ENCODE measurements around the gene GPX4. TPM values are rescaled to one million over a fixed set of nuclear protein-coding genes. Genes with fewer than 3 reads are reported as not detected.

GPX4 gene
- polyA plus RNA-seq, 1 of the 3 experiments (the other 2 are of a cell fraction), result 925 TPM

DNA sequence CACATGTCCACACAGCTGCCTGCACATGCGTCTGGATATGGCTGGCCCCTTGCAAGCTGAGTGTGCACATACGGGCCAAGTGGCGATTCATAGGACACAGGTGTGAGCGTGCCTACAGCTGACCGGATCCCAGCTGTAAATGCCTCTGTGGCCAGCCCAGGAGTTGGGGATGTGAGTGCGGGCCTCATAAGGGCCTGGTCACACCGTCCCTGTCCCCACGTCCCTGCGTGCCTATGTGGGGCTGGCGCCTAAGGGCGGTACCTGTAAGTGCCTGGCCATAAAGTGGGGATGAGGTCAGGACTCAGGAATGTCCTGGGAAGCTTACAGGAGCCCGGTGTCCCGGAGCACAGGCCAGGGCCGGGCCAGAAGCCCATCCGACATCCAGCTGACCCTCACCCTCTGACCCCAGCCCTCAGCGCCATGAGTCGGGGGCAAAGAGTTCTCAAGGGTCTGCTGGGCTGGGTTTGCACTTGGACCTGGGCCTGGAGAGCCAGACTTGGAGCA, 38.1 kb upstream of the GPX4 start:
- Histone ChIP-seq H2AFZ (ENCODE audit: low read depth) (no peak overlapping the region), H3K4me1 (ENCODE audit: control insufficient read depth in 1 of 2, insufficient read depth in 2 of 2, low read depth in 1 of 2, low read length in 1 of 2) (peaks cover 0 to 20% of the 10 kb centered on the region in 2 experiments; a peak in 1 of 4 replicates), H3K9me3 (no peaks in the 10 kb centered on the region), H3K79me2 (ENCODE audit: insufficient read depth) (no peaks in the 10 kb centered on the region), H3F3A (replicated peaks; ENCODE audit: insufficient read depth) (peaks cover 8% of the 10 kb centered on the region), H3K27ac (ENCODE audit: low read depth in 2 of 2, low read length in 1 of 2) (no peak overlapping the region), H3K9me2 (no peaks in the 10 kb centered on the region), H3K4me3 (ENCODE audit: low read depth in 2 of 2, low read length in 1 of 2) (no peak overlapping the region), H3K4me2 (no peak overlapping the region), H3K9ac (no peak overlapping the region), H4K20me1 (ENCODE audit: insufficient read depth) (no peaks in the 10 kb centered on the region), H3K27me3 (ENCODE audit: insufficient read depth) (peaks cover 34% of the 10 kb centered on the region), H3K36me3 (replicated peaks in 1 of 2; ENCODE audit: control insufficient read depth in 1 of 2, insufficient read depth in 2 of 2, low read length in 1 of 2) (no peaks in the 10 kb centered on the region)
- TF ChIP-seq MEF2A (IDR thresholded peaks at IDR 0.05; ENCODE audit: borderline replicate concordance, low read depth), result no peak
- TF ChIP-seq GATA2 (CRISPR knock-in tag; IDR thresholded peaks at IDR 0.05), result no peak
- TF ChIP-seq RFX5 (IDR thresholded peaks at IDR 0.05; ENCODE audit: low read length), result no peak
- TF ChIP-seq TAF1 (IDR thresholded peaks at IDR 0.05; ENCODE audit: borderline replicate concordance, low read depth, low read length), result no peak
- DNase-seq, result no peak
- ChIA-PET POLR2A (interaction anchor here (0.7 to 1.4 kb wide), 2 partner anchors 78 to 81 kb away, joined by 3 to 5 read pairs; partner anchors contain the start of gene WDR18), CTCF (interaction anchor here (1.3 to 3.5 kb wide), 6 partner anchors 8 to 48 kb away, joined by 5 to 24 read pairs (median 10); no protein-coding TSS in a partner anchor)
- 48% methylated on average over 9 of the region's 17 CpGs for WGBS (ENCODE audit: low lambda C conversion rate)

GRCh38 chr19:1066251-1066747, 37.5 kb upstream of the GPX4 start:
- POLR2A ChIA-PET, result interaction anchor here (0.7 to 1.4 kb wide), 3 partner anchors 11 to 82 kb away, joined by 3 to 5 read pairs (median 5); partner anchors contain the start of gene WDR18
- CTCF ChIA-PET, result interaction anchor here (1.3 to 3.5 kb wide), 5 partner anchors 10 to 47 kb away, joined by 5 to 24 read pairs (median 5); no protein-coding TSS in a partner anchor
- H3K9ac ChIP-seq, result no peak overlapping the region

More at GRCh38 chr19:1066251-1066747, 37.5 kb upstream of the GPX4 start:
- Histone ChIP-seq H3K79me2 (ENCODE audit: insufficient read depth) (no peaks in the 10 kb centered on the region), H3K27ac (ENCODE audit: low read depth in 2 of 2, low read length in 1 of 2) (no peak overlapping the region), H4K20me1 (ENCODE audit: insufficient read depth) (no peaks in the 10 kb centered on the region), H3K36me3 (replicated peaks in 1 of 2; ENCODE audit: control insufficient read depth in 1 of 2, insufficient read depth in 2 of 2, low read length in 1 of 2) (no peaks in the 10 kb centered on the region), H3F3A (replicated peaks; ENCODE audit: insufficient read depth) (peaks cover 10% of the 10 kb centered on the region), H3K4me1 (ENCODE audit: control insufficient read depth in 1 of 2, insufficient read depth in 2 of 2, low read depth in 1 of 2, low read length in 1 of 2) (peaks cover 0 to 20% of the 10 kb centered on the region in 2 experiments; a peak in 1 of 4 replicates), H3K4me3 (ENCODE audit: low read depth in 2 of 2, low read length in 1 of 2) (no peak overlapping the region; a peak in 1 of 4 replicates), H3K9me2 (no peaks in the 10 kb centered on the region), H3K9me3 (no peaks in the 10 kb centered on the region), H2AFZ (ENCODE audit: low read depth) (no peak overlapping the region), H3K4me2 (peak overlapping the region; percentile 69; the same call in 1 of the 2 replicates), H3K27me3 (ENCODE audit: insufficient read depth) (peaks cover 37% of the 10 kb centered on the region)
- peak; percentile 67 for DNase-seq
- TF ChIP-seq IRF3 (IDR thresholded peaks at IDR 0.05; ENCODE audit: low read depth, low read length) (no peak), RAD21 (IDR thresholded peaks at IDR 0.05; ENCODE audit: low read length) (no peak), FOXJ3 (CRISPR knock-in tag; IDR thresholded peaks at IDR 0.05) (no peak), MXI1 (IDR thresholded peaks at IDR 0.05; ENCODE audit: low read depth, low read length) (no peak), JUND (IDR thresholded peaks at IDR 0.05) (no peak), RFX5 (IDR thresholded peaks at IDR 0.05; ENCODE audit: low read length) (no peak), GATA2 (CRISPR knock-in tag; IDR thresholded peaks at IDR 0.05) (no peak), EZH2phosphoT487 (IDR thresholded peaks at IDR 0.05; ENCODE audit: borderline replicate concordance, low read depth) (no peak), NFIC (IDR thresholded peaks at IDR 0.05; ENCODE audit: borderline replicate concordance) (no peak), FOSL2 (IDR thresholded peaks at IDR 0.05; ENCODE audit: borderline replicate concordance, low read depth) (no peak), TCF12 (IDR thresholded peaks at IDR 0.05) (no peak)
- TF ChIP-seq, protein P1, sequence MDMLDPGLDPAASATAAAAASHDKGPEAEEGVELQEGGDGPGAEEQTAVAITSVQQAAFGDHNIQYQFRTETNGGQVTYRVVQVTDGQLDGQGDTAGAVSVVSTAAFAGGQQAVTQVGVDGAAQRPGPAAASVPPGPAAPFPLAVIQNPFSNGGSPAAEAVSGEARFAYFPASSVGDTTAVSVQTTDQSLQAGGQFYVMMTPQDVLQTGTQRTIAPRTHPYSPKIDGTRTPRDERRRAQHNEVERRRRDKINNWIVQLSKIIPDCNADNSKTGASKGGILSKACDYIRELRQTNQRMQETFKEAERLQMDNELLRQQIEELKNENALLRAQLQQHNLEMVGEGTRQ (IDR thresholded peaks at IDR 0.05; ENCODE audit: borderline replicate concordance, low read depth, low read length), result no peak
- TF ChIP-seq, protein P2, sequence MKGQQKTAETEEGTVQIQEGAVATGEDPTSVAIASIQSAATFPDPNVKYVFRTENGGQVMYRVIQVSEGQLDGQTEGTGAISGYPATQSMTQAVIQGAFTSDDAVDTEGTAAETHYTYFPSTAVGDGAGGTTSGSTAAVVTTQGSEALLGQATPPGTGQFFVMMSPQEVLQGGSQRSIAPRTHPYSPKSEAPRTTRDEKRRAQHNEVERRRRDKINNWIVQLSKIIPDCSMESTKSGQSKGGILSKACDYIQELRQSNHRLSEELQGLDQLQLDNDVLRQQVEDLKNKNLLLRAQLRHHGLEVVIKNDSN (IDR thresholded peaks at IDR 0.05; ENCODE audit: borderline replicate concordance, low read depth), result no peak
- 15% methylated on average over 6 of the region's 17 CpGs for WGBS (ENCODE audit: low lambda C conversion rate)
